Gastroesophageal sphincter (tissue), 3 donors: Measurements from ENCODE around the gene MAZ.

ENCODE experiments used
- CTCF ChIP-seq, 4 experiments: fragments of 200-600 bp in 2 of 4; fragments of 450-650 bp in 2 of 4; sonication (generic) in 1 of 4; IDR thresholded peaks; one replicate each; pipeline ENCODE4 v1.5.1; 2017 to 2019; ENCODE audit warnings: antibody characterized with exemption in 4 of 4, mild to moderate bottlenecking in 2 of 4, moderate library complexity in 2 of 4
- EP300 ChIP-seq: sonication (generic); formaldehyde crosslinking; IDR thresholded peaks from one replicate; pipeline ENCODE4 v1.6.1; 2017; ENCODE audit warnings: antibody characterized with exemption, mild to moderate bottlenecking
- POLR2AphosphoS5 ChIP-seq: sonication (generic); formaldehyde crosslinking; IDR thresholded peaks from one replicate; pipeline ENCODE4 v1.6.1; 2017; ENCODE audit warnings: antibody characterized with exemption

DNA sequence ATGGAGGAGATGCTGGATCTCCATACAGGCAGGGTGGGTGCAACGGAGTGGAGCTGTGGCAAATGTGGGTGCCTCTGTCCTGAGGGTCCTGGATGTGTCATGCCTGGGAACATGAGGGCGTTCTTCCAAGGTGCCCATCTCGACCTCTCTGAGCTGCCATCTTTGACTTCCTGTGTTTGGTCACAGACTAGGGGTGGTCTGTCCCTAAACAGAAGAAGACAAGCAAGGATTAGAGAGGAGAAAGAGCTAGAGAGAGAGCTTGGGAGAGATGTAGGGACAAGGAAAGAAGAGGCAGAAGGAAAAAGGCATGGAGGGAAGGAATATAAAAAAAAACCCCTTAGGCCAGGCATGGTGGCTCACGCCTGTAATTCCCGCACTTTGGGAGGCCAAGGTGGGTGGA is 31.6 kb upstream of the MAZ start:
- no peak for TF ChIP-seq EP300
- TF ChIP-seq CTCF (IDR thresholded peaks at IDR 0.05): no peak
- TF ChIP-seq POLR2AphosphoS5: no peak
